GM21423 (cell line): ENCODE data around the gene MTOR.
"Not testable (repeated sequence)": the region's sequence is repeated elsewhere in the genome, so short reads cannot be mapped to it uniquely, and the experiment has no call there.

Experiments used
- ATAC-seq: cut with Tn5 transposase; IDR thresholded peaks from one replicate; pipeline ENCODE4 v1.9.1; 2021; ENCODE audit warnings: mild to moderate bottlenecking, moderate library complexity; ENCODE audit not compliant: unreplicated experiment

The MTOR gene

GRCh38 chr1:11187000-11187399, 75.4 kb downstream of the MTOR start:
- no peak for ATAC-seq

- no peak for ATAC-seq
Measured at GRCh38 chr1:11184973-11185372, 77.4 kb downstream of the MTOR start.

GRCh38 chr1:11182884-11183283, 79.5 kb downstream of the MTOR start:
- no peak for ATAC-seq

- ATAC-seq = no peak
Measured at GRCh38 chr1:11180342-11180744, 82.0 kb downstream of the MTOR start.

GRCh38 chr1:11179749-11180148, 82.6 kb downstream of the MTOR start:
- ATAC-seq = not testable (repeated sequence)

GRCh38 chr1:11179125-11179524, 83.2 kb downstream of the MTOR start:
- ATAC-seq = no peak

GRCh38 chr1:11178021-11179015, 84.0 kb downstream of the MTOR start:
- ATAC-seq = no peak

- no peak for ATAC-seq
Measured at GRCh38 chr1:11176081-11176706, 86.2 kb downstream of the MTOR start.

GRCh38 chr1:11175461-11175860, 86.9 kb downstream of the MTOR start:
- ATAC-seq = no peak

- ATAC-seq = no peak
Measured at GRCh38 chr1:11174261-11174942, 87.9 kb downstream of the MTOR start.

- ATAC-seq = no peak
Measured at GRCh38 chr1:11170102-11170501, 92.2 kb downstream of the MTOR start.

- no peak for ATAC-seq
Measured at GRCh38 chr1:11169202-11169601, 93.1 kb downstream of the MTOR start.

- no peak for ATAC-seq
Measured at GRCh38 chr1:11168731-11169130, 93.6 kb downstream of the MTOR start.

- ATAC-seq = not testable (repeated sequence)
Measured at GRCh38 chr1:11166744-11167143, 95.6 kb downstream of the MTOR start.

- not testable (repeated sequence) for ATAC-seq
Measured at GRCh38 chr1:11162752-11163151, 99.6 kb downstream of the MTOR start.

- no peak for ATAC-seq
Measured at GRCh38 chr1:11158720-11159321, 103.5 kb downstream of the MTOR start.

GRCh38 chr1:11158291-11158690, 104.1 kb downstream of the MTOR start:
- no peak for ATAC-seq

GRCh38 chr1:11157867-11158266, 104.5 kb downstream of the MTOR start:
- ATAC-seq = no peak

- ATAC-seq = no peak
Measured at GRCh38 chr1:11157394-11157793, 105.0 kb downstream of the MTOR start.

- ATAC-seq = no peak
Measured at GRCh38 chr1:11156963-11157362, 105.4 kb downstream of the MTOR start.

GRCh38 chr1:11156441-11156840, 105.9 kb downstream of the MTOR start:
- no peak for ATAC-seq
